ENCODE results near the gene MFSD12.

The MFSD12 gene

GRCh38 chr19:3528539-3529211, 28.7 kb downstream of the MFSD12 start:
- Histone ChIP-seq H3K9ac (ENCODE audit: low read depth, low read length, poor library complexity, severe bottlenecking) (no peak overlapping the region), H3K9me3 (ENCODE audit: insufficient read depth, low read depth, low read length) (no peaks in the 10 kb centered on the region), H3K4me2 (ENCODE audit: low read depth, low read length, poor library complexity, severe bottlenecking) (no peak overlapping the region), H3K36me3 (ENCODE audit: insufficient read depth, low read length) (peaks cover 70% of the 10 kb centered on the region; the same call in 1 of the 2 replicates), H4K20me1 (ENCODE audit: insufficient read depth, low read length, poor library complexity, severe bottlenecking) (no peaks in the 10 kb centered on the region), H3K79me2 (ENCODE audit: insufficient read depth, low read length) (no peaks in the 10 kb centered on the region; the same call in 1 of the 2 replicates), H2AFZ (ENCODE audit: low read length) (no peak overlapping the region), H3K4me3 (ENCODE audit: low read length, poor library complexity, severe bottlenecking) (no peak overlapping the region), H3K4me1 (ENCODE audit: insufficient read depth, low read length, poor library complexity, severe bottlenecking) (no peaks in the 10 kb centered on the region), H3K27me3 (ENCODE audit: insufficient read depth, low read length, poor library complexity, severe bottlenecking) (no peaks in the 10 kb centered on the region), H3F3A (ENCODE audit: low read depth) (no peaks in the 10 kb centered on the region), H3K9me2 (replicated peaks; ENCODE audit: low read depth, low read length) (no peaks in the 10 kb centered on the region)
- TF ChIP-seq EZH2phosphoT487 (IDR thresholded peaks at IDR 0.05; ENCODE audit: borderline replicate concordance) = no peak

DNA sequence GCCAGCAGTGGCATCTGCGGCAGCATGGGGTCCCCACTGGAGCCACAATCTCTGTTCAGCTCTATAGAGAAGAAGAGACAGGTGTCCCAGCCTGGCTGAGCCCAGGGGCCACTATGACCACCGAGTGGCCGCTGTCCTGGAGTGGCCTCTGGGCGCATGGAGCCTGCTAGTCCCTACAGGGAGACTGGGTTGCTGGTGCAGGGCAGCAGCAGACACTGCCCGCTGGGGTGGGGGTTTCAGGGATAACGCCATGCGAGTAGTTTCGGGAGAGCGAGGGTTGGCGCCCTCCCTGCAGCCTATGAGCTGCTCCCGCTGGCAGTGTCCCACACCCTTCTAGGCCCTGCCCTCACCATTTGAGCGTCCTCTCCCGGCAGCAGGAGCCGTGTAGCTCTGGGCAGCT, 29.3 kb downstream of the MFSD12 start:
- H3K9me2 ChIP-seq (replicated peaks; ENCODE audit: low read depth, low read length) = no peaks in the 10 kb centered on the region
- TF ChIP-seq EZH2phosphoT487 (IDR thresholded peaks at IDR 0.05; ENCODE audit: borderline replicate concordance) = no peak
- TF ChIP-seq, protein P1, sequence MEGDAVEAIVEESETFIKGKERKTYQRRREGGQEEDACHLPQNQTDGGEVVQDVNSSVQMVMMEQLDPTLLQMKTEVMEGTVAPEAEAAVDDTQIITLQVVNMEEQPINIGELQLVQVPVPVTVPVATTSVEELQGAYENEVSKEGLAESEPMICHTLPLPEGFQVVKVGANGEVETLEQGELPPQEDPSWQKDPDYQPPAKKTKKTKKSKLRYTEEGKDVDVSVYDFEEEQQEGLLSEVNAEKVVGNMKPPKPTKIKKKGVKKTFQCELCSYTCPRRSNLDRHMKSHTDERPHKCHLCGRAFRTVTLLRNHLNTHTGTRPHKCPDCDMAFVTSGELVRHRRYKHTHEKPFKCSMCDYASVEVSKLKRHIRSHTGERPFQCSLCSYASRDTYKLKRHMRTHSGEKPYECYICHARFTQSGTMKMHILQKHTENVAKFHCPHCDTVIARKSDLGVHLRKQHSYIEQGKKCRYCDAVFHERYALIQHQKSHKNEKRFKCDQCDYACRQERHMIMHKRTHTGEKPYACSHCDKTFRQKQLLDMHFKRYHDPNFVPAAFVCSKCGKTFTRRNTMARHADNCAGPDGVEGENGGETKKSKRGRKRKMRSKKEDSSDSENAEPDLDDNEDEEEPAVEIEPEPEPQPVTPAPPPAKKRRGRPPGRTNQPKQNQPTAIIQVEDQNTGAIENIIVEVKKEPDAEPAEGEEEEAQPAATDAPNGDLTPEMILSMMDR (conservative IDR thresholded peaks at IDR 0.05; ENCODE audit: low read length) = no peak
- H3K4me1 ChIP-seq (ENCODE audit: insufficient read depth, low read length, poor library complexity, severe bottlenecking) = no peaks in the 10 kb centered on the region
- no peak overlapping the region for H3K9ac ChIP-seq (ENCODE audit: low read depth, low read length, poor library complexity, severe bottlenecking)
- no peaks in the 10 kb centered on the region for H4K20me1 ChIP-seq (ENCODE audit: insufficient read depth, low read length, poor library complexity, severe bottlenecking)
- no peaks in the 10 kb centered on the region for H3F3A ChIP-seq (ENCODE audit: low read depth)
- H3K36me3 ChIP-seq (ENCODE audit: insufficient read depth, low read length) = peaks cover 70% of the 10 kb centered on the region; the same call in 1 of the 2 replicates
- no peaks in the 10 kb centered on the region for H3K9me3 ChIP-seq (ENCODE audit: insufficient read depth, low read depth, low read length)
- H2AFZ ChIP-seq (ENCODE audit: low read length) = no peak overlapping the region
- H3K27me3 ChIP-seq (ENCODE audit: insufficient read depth, low read length, poor library complexity, severe bottlenecking) = no peaks in the 10 kb centered on the region
- H3K79me2 ChIP-seq (ENCODE audit: insufficient read depth, low read length) = no peaks in the 10 kb centered on the region; the same call in 1 of the 2 replicates
- H3K4me3 ChIP-seq (ENCODE audit: low read length, poor library complexity, severe bottlenecking) = no peak overlapping the region
- H3K4me2 ChIP-seq (ENCODE audit: low read depth, low read length, poor library complexity, severe bottlenecking) = no peak overlapping the region

GRCh38 chr19:3527238-3527910, 30.0 kb downstream of the MFSD12 start:
- no peaks in the 10 kb centered on the region for H3K27me3 ChIP-seq (ENCODE audit: insufficient read depth, low read length, poor library complexity, severe bottlenecking)
- no peaks in the 10 kb centered on the region for H3K9me2 ChIP-seq (replicated peaks; ENCODE audit: low read depth, low read length)
- H3K9me3 ChIP-seq (ENCODE audit: insufficient read depth, low read depth, low read length) = no peaks in the 10 kb centered on the region
- H3K36me3 ChIP-seq (ENCODE audit: insufficient read depth, low read length) = peaks cover 70% of the 10 kb centered on the region; the same call in 1 of the 2 replicates
- H3K9ac ChIP-seq (ENCODE audit: low read depth, low read length, poor library complexity, severe bottlenecking) = no peak overlapping the region
- no peaks in the 10 kb centered on the region for H3F3A ChIP-seq (ENCODE audit: low read depth)
- H4K20me1 ChIP-seq (ENCODE audit: insufficient read depth, low read length, poor library complexity, severe bottlenecking) = peaks cover under 1% of the 10 kb centered on the region
- no peak overlapping the region for H3K4me3 ChIP-seq (ENCODE audit: low read length, poor library complexity, severe bottlenecking)
- H3K79me2 ChIP-seq (ENCODE audit: insufficient read depth, low read length) = peaks cover 3% of the 10 kb centered on the region
- no peak overlapping the region for H3K4me2 ChIP-seq (ENCODE audit: low read depth, low read length, poor library complexity, severe bottlenecking)
- no peak overlapping the region for H2AFZ ChIP-seq (ENCODE audit: low read length)
- TF ChIP-seq EZH2phosphoT487 (IDR thresholded peaks at IDR 0.05; ENCODE audit: borderline replicate concordance) = no peak
- TF ChIP-seq, protein P1 (conservative IDR thresholded peaks at IDR 0.05; ENCODE audit: low read length) = no peak
- no peaks in the 10 kb centered on the region for H3K4me1 ChIP-seq (ENCODE audit: insufficient read depth, low read length, poor library complexity, severe bottlenecking)

Measured in Loucy (cell line).